ENCODE measurements around the gene DUSP16. TPM values are rescaled to one million over a fixed set of nuclear protein-coding genes. Genes with fewer than 3 reads are reported as not detected.

Gene DUSP16
- polyA plus RNA-seq, 2 of the 4 experiments (the other 2 are of a cell fraction) = 18.2 to 34.7 TPM

DNA sequence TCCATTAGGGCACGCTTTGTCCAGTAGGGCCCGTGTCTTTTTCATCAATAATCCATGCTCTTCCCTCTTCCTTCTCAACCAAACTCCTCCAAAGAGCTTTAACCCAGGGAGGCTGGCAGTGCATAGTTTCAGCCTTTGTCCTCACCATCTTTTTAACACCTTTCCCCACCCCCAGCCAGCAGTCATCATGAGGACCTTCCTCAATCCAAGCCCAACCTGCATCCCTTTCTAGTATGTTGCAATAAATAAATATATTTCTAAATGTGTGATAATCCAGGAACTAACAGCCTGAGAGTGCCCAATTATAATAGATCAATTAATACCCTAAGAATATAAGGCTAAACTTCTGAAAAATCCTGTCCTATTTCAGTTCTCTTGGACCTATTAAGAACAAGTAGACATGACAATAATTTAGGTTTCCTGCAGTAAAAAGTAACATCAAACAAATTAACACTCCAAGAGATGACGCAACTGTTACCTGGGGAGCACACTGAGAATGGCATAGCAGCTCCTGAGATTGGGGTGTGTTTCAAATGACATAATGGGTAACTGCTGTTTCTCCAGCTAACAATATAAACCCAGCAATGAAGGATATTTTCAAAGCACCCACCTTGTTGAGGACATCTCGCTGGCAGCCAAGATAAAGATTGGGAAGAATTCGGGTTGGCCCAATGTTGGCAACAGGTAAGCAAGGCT lies 62.6 kb downstream of the DUSP16 start:
- H3K4me2 ChIP-seq = no peak overlapping the region
- H3K4me1 ChIP-seq = peaks cover 10% of the 10 kb centered on the region; the same call in 1 of the 3 replicates
- ATAC-seq (no peak), DNase-seq (ENCODE audit: low read depth in 1 of 2, low spot score in 1 of 2) (no peak), FAIRE-seq (no peak)
- ChIA-PET CTCF (no interaction called here), POLR2A (no interaction called here)
- H3K27ac ChIP-seq = no peak overlapping the region
- H3K9me3 ChIP-seq = no peaks in the 10 kb centered on the region
- no peak overlapping the region for H3K4me3 ChIP-seq
- 91% methylated on average over 5 of the region's 5 CpGs for WGBS (ENCODE audit: missing lambda C conversion rate)
- TF ChIP-seq CEBPB (IDR thresholded peaks at IDR 0.05) (peak in 1 of 2 experiments; percentile 40; a peak in 1 of 4 replicates), KDM1A (IDR thresholded peaks at IDR 0.05; ENCODE audit: low read depth) (no peak)

DNA sequence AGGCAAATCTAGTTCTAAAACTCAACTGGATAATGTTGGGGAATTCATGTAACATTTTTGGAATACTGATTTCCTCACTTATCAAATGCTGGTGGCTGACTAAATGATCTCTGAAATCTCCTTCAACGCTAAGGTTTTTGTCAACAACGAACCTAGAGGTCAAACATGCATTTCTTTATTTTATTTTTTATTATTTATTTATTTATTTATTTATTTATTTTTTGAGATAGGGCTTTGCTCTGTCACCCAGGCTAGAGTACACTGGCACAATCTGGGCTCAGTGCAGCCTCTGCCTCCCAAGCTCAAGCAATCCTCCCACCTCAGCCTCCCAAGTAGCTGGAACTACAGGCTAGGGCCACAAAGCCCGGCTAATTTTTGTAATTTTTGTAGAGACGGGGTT lies 64.5 kb downstream of the DUSP16 start:
- ATAC-seq (no peak), FAIRE-seq (no peak), DNase-seq (ENCODE audit: low read depth in 1 of 2, low spot score in 1 of 2) (no peak)
- WGBS (ENCODE audit: missing lambda C conversion rate) = 90% methylated on average over 4 of the region's 4 CpGs
- POLR2A ChIA-PET = no interaction called here
- no peak overlapping the region for H3K4me2 ChIP-seq
- H3K4me1 ChIP-seq = peaks cover 7% of the 10 kb centered on the region; the same call in 1 of the 3 replicates
- H3K4me3 ChIP-seq = no peak overlapping the region
- CTCF ChIA-PET = no interaction called here
- TF ChIP-seq CBX2 (IDR thresholded peaks at IDR 0.05; ENCODE audit: borderline replicate concordance, low read depth) = no peak
- no peak for TF ChIP-seq NFE2L2 (conservative IDR thresholded peaks at IDR 0.05; ENCODE audit: low read length)
- no peak for TF ChIP-seq JUNB (IDR thresholded peaks at IDR 0.05)
- no peak for TF ChIP-seq FOXS1 (CRISPR knock-in tag; IDR thresholded peaks at IDR 0.05)
- no peak for TF ChIP-seq CHD2 (IDR thresholded peaks at IDR 0.05; ENCODE audit: low read length, partially characterized antibody)
- TF ChIP-seq, protein P1, sequence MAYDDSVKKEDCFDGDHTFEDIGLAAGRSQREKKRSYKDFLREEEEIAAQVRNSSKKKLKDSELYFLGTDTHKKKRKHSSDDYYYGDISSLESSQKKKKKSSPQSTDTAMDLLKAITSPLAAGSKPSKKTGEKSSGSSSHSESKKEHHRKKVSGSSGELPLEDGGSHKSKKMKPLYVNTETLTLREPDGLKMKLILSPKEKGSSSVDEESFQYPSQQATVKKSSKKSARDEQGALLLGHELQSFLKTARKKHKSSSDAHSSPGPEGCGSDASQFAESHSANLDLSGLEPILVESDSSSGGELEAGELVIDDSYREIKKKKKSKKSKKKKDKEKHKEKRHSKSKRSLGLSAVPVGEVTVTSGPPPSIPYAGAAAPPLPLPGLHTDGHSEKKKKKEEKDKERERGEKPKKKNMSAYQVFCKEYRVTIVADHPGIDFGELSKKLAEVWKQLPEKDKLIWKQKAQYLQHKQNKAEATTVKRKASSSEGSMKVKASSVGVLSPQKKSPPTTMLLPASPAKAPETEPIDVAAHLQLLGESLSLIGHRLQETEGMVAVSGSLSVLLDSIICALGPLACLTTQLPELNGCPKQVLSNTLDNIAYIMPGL (CRISPR knock-in tag; IDR thresholded peaks at IDR 0.05; ENCODE audit: borderline replicate concordance) = no peak
- TF ChIP-seq ZC3H11A (IDR thresholded peaks at IDR 0.05) = no peak
- no peak for TF ChIP-seq TFCP2L1 (CRISPR knock-in tag; IDR thresholded peaks at IDR 0.05)
- no peak for TF ChIP-seq CHD4 (IDR thresholded peaks at IDR 0.05; ENCODE audit: borderline replicate concordance)
- no peak for TF ChIP-seq MYC (IDR thresholded peaks at IDR 0.05; ENCODE audit: borderline replicate concordance, low read length)
- H3K9me3 ChIP-seq = no peaks in the 10 kb centered on the region
- no peak overlapping the region for H3K27ac ChIP-seq

DNA sequence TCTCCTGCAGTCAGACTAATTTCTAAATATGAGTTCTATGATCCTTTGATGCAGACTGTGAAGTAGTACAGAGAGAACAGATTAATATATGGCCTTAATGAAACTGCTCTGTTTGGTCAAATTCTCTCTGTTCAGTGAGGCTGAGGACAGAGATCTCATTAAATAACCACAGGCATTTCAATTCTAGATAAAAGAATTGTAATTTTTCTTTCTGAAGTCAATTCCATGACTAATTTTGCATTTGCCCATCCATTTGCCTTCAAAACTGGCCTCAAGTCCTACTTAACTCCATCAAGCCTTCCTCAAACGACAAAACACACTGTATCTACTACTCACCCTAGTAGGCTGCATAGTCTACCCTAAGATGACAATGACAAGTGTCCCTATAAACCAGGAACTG lies 67.1 kb downstream of the DUSP16 start:
- FAIRE-seq = no peak
- Histone ChIP-seq H3K27ac (no peak overlapping the region), H3K4me1 (peaks cover 7% of the 10 kb centered on the region; the same call in 1 of the 3 replicates)

More for the DNA sequence above, 67.1 kb downstream of the DUSP16 start:
- no peak overlapping the region for H3K4me2 ChIP-seq
- no peak for TF ChIP-seq ZC3H11A (IDR thresholded peaks at IDR 0.05)
- TF ChIP-seq FOXS1 (CRISPR knock-in tag; IDR thresholded peaks at IDR 0.05) = no peak
- TF ChIP-seq, protein P2, sequence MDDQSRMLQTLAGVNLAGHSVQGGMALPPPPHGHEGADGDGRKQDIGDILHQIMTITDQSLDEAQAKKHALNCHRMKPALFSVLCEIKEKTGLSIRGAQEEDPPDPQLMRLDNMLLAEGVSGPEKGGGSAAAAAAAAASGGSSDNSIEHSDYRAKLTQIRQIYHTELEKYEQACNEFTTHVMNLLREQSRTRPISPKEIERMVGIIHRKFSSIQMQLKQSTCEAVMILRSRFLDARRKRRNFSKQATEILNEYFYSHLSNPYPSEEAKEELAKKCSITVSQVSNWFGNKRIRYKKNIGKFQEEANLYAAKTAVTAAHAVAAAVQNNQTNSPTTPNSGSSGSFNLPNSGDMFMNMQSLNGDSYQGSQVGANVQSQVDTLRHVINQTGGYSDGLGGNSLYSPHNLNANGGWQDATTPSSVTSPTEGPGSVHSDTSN (IDR thresholded peaks at IDR 0.05) = no peak
- no peak for TF ChIP-seq CEBPB (IDR thresholded peaks at IDR 0.05)
- no peak for TF ChIP-seq EHF (CRISPR knock-in tag; IDR thresholded peaks at IDR 0.05)
- TF ChIP-seq, protein P3, sequence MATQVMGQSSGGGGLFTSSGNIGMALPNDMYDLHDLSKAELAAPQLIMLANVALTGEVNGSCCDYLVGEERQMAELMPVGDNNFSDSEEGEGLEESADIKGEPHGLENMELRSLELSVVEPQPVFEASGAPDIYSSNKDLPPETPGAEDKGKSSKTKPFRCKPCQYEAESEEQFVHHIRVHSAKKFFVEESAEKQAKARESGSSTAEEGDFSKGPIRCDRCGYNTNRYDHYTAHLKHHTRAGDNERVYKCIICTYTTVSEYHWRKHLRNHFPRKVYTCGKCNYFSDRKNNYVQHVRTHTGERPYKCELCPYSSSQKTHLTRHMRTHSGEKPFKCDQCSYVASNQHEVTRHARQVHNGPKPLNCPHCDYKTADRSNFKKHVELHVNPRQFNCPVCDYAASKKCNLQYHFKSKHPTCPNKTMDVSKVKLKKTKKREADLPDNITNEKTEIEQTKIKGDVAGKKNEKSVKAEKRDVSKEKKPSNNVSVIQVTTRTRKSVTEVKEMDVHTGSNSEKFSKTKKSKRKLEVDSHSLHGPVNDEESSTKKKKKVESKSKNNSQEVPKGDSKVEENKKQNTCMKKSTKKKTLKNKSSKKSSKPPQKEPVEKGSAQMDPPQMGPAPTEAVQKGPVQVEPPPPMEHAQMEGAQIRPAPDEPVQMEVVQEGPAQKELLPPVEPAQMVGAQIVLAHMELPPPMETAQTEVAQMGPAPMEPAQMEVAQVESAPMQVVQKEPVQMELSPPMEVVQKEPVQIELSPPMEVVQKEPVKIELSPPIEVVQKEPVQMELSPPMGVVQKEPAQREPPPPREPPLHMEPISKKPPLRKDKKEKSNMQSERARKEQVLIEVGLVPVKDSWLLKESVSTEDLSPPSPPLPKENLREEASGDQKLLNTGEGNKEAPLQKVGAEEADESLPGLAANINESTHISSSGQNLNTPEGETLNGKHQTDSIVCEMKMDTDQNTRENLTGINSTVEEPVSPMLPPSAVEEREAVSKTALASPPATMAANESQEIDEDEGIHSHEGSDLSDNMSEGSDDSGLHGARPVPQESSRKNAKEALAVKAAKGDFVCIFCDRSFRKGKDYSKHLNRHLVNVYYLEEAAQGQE (IDR thresholded peaks at IDR 0.05) = no peak
- no peak for TF ChIP-seq ZNF302 (CRISPR knock-in tag; IDR thresholded peaks at IDR 0.05)
- no peak for TF ChIP-seq EHMT2 (IDR thresholded peaks at IDR 0.05; ENCODE audit: low read depth)
- TF ChIP-seq HDAC2 (IDR thresholded peaks at IDR 0.05) = no peak
- TF ChIP-seq KDM1A (IDR thresholded peaks at IDR 0.05; ENCODE audit: low read depth) = no peak
- TF ChIP-seq KDM5A (IDR thresholded peaks at IDR 0.05) = no peak
- TF ChIP-seq JUNB (IDR thresholded peaks at IDR 0.05) = no peak
- TF ChIP-seq MAFK (IDR thresholded peaks at IDR 0.05; ENCODE audit: partially characterized antibody) = no peak
- TF ChIP-seq HOXB5 (CRISPR knock-in tag; IDR thresholded peaks at IDR 0.05) = no peak
- no peak for TF ChIP-seq SREBF2 (IDR thresholded peaks at IDR 0.05)
- no peak for TF ChIP-seq POLR2A (IDR thresholded peaks at IDR 0.05; ENCODE audit: low read length)
- TF ChIP-seq HOXA7 (CRISPR knock-in tag; IDR thresholded peaks at IDR 0.05) = no peak
- TF ChIP-seq, protein P1 (CRISPR knock-in tag; IDR thresholded peaks at IDR 0.05; ENCODE audit: borderline replicate concordance) = no peak
- no peak for TF ChIP-seq POLR2AphosphoS2 (conservative IDR thresholded peaks at IDR 0.05; ENCODE audit: low read length)
- TF ChIP-seq NR3C1 (IDR thresholded peaks at IDR 0.05) = no peak
- no peak for DNase-seq (ENCODE audit: low read depth in 1 of 2, low spot score in 1 of 2)
- ATAC-seq = no peak
- no peak overlapping the region for H3K4me3 ChIP-seq
- ChIA-PET CTCF (interaction anchor here (1.2 kb wide), 1 partner anchor 30 kb away, joined by 3 read pairs; no protein-coding TSS in a partner anchor), POLR2A (no interaction called here)
- 72% methylated on average over 1 of the region's 1 CpG for WGBS (ENCODE audit: missing lambda C conversion rate)
- H3K9me3 ChIP-seq = no peaks in the 10 kb centered on the region

Data from A549 (cell line).